ENCODE measurements around the gene ABCC4.
"Not testable (repeated sequence)": the region's sequence is repeated elsewhere in the genome, so short reads cannot be mapped to it uniquely, and the experiment has no call there.

ABCC4 gene

GRCh38 chr13:95296326-95296925 is 4.8 kb downstream of the ABCC4 start:
- DNase-seq: peak; percentile 30

- DNase-seq: no peak
Measured at GRCh38 chr13:95295026-95295425, 6.2 kb downstream of the ABCC4 start.

- DNase-seq: no peak
Measured at GRCh38 chr13:95292622-95293021, 8.6 kb downstream of the ABCC4 start.

- not testable (repeated sequence) for DNase-seq
Measured at GRCh38 chr13:95289901-95290300, 11.3 kb downstream of the ABCC4 start.

- DNase-seq: no peak
Measured at GRCh38 chr13:95289020-95289444, 12.2 kb downstream of the ABCC4 start.

GRCh38 chr13:95284436-95284835 is 16.8 kb downstream of the ABCC4 start:
- DNase-seq: no peak

GRCh38 chr13:95279016-95279415 is 22.2 kb downstream of the ABCC4 start:
- DNase-seq: no peak

GRCh38 chr13:95276037-95276505 is 25.2 kb downstream of the ABCC4 start:
- no peak for DNase-seq

- no peak for DNase-seq
Measured at GRCh38 chr13:95275322-95276036, 25.8 kb downstream of the ABCC4 start.

GRCh38 chr13:95273592-95274132 is 27.6 kb downstream of the ABCC4 start:
- DNase-seq: not testable (repeated sequence)

GRCh38 chr13:95272076-95272475 is 29.2 kb downstream of the ABCC4 start:
- DNase-seq: not testable (repeated sequence)

- no peak for DNase-seq
Measured at GRCh38 chr13:95269756-95270155, 31.5 kb downstream of the ABCC4 start.

- DNase-seq: not testable (repeated sequence)
Measured at GRCh38 chr13:95268343-95269065, 32.7 kb downstream of the ABCC4 start.

GRCh38 chr13:95267662-95268342 is 33.4 kb downstream of the ABCC4 start:
- no peak for DNase-seq

- no peak for DNase-seq
Measured at GRCh38 chr13:95264225-95264624, 37.0 kb downstream of the ABCC4 start.

GRCh38 chr13:95262837-95263384 is 38.3 kb downstream of the ABCC4 start:
- DNase-seq: no peak

- DNase-seq: no peak
Measured at GRCh38 chr13:95261956-95262355, 39.3 kb downstream of the ABCC4 start.

- DNase-seq: no peak
Measured at GRCh38 chr13:95260031-95260525, 41.2 kb downstream of the ABCC4 start.

GRCh38 chr13:95258619-95259194 is 42.5 kb downstream of the ABCC4 start:
- DNase-seq: no peak

- no peak for DNase-seq
Measured at GRCh38 chr13:95258098-95258497, 43.2 kb downstream of the ABCC4 start.

GRCh38 chr13:95256091-95256490 is 45.2 kb downstream of the ABCC4 start:
- no peak for DNase-seq
